Endodermal cell (in vitro differentiated cells): ENCODE results near the gene SLC45A3. TPM values are rescaled to one million over a fixed set of nuclear protein-coding genes. Genes with fewer than 3 reads are reported as not detected.

Source experiments
- DNase-seq: peaks from one replicate; pipeline ENCODE4 v3.0.0-alpha.2; 2017
- H3K27ac ChIP-seq: 2 replicates; pipeline ENCODE4 v1.5.1; 2013; ENCODE audit warnings: mild to moderate bottlenecking, low read depth, low read length, moderate library complexity
- H3K27me3 ChIP-seq: 2 replicates; pipeline ENCODE4 v1.6.1; 2013; ENCODE audit warnings: mild to moderate bottlenecking, low read length, moderate library complexity; ENCODE audit not compliant: insufficient read depth, control insufficient read depth, poor library complexity, severe bottlenecking
- H3K36me3 ChIP-seq: 2 replicates; pipeline ENCODE4 v1.7.0; 2013; ENCODE audit warnings: mild to moderate bottlenecking, low read length, moderate library complexity; ENCODE audit not compliant: control insufficient read depth, insufficient read depth
- H3K4me1 ChIP-seq: one replicate; pipeline ENCODE4 v1.7.0; 2013; ENCODE audit warnings: low read length; ENCODE audit not compliant: control insufficient read depth, insufficient read depth
- H3K4me3 ChIP-seq: 2 replicates; pipeline ENCODE4 v1.5.1; 2013; ENCODE audit warnings: mild to moderate bottlenecking, low read length, moderate library complexity
- H3K9ac ChIP-seq: 2 replicates; pipeline ENCODE4 v1.6.1; 2013; ENCODE audit warnings: mild to moderate bottlenecking, low read length, moderate library complexity; ENCODE audit not compliant: poor library complexity, severe bottlenecking; ENCODE audit errors: extremely low read depth
- H3K9me3 ChIP-seq: 2 replicates; pipeline ENCODE4 v1.6.1; 2013; ENCODE audit warnings: mild to moderate bottlenecking, low read length, moderate library complexity; ENCODE audit not compliant: control insufficient read depth
- H3K27ac Mint-ChIP-seq: 2 replicates; pipeline ENCODE4 v1.8.0; 2020; ENCODE audit warnings: mixed read lengths
- H3K27me3 Mint-ChIP-seq: 2 replicates; pipeline ENCODE4 v1.8.0; 2021; ENCODE audit warnings: mild to moderate bottlenecking, mixed read lengths; ENCODE audit not compliant: insufficient read depth
- H3K36me3 Mint-ChIP-seq: 2 replicates; pipeline ENCODE4 v1.8.0; 2020; ENCODE audit warnings: low read depth, mixed read lengths
- H3K4me1 Mint-ChIP-seq: 2 replicates; pipeline ENCODE4 v1.8.0; 2020; ENCODE audit warnings: mixed read lengths
- H3K4me3 Mint-ChIP-seq: 2 replicates; pipeline ENCODE4 v1.8.0; 2020; ENCODE audit warnings: mild to moderate bottlenecking, moderate library complexity, mixed read lengths
- H3K9me3 Mint-ChIP-seq: 2 replicates; pipeline ENCODE4 v1.8.0; 2020; ENCODE audit warnings: mild to moderate bottlenecking, mixed read lengths
- CTCF ChIP-seq: fragments of 200-600 bp; sonication (generic); conservative IDR thresholded peaks from 2 replicates; pipeline ENCODE4 v1.5.0; 2021; ENCODE audit warnings: antibody characterized with exemption, mild to moderate bottlenecking
- WGBS, 2 experiments: methylation state at CpG; one replicate each; pipeline versions ENCODE4 v1.1.5 to v1.1.7; 2013; ENCODE audit warnings: missing lambda C conversion rate in 2 of 2, mixed read lengths in 1 of 2; ENCODE audit not compliant: insufficient coverage in 1 of 2, insufficient read length in 1 of 2; 5-methylcytosine and 5-hydroxymethylcytosine counted together
- total RNA-seq, 2 donors: library from RNA; stranded (reverse); fragmentation: NEBNext Ultra II Directional in 1 of 2; extraction: Animal tissue kit (Norgen Biotek cat#: 25700) in 1 of 2; gene quantifications; 2 replicates in 1 of 2; 3 replicates in 1 of 2; pipeline ENCODE4 v1.2.1, GENCODE V29; 2021

The SLC45A3 gene
- total RNA-seq, 2 donors from 2014 or later = 7.9 to 10.2 TPM

GRCh38 chr1:205698921-205699320 lies 18.6 kb upstream of the SLC45A3 start:
- DNase-seq = peak; percentile 22
- peaks cover 32% of the 10 kb centered on the region for H3K36me3 ChIP-seq
- no peak overlapping the region for H3K9ac ChIP-seq
- no peak overlapping the region for H3K27ac ChIP-seq
- Mint-ChIP-seq H3K4me3 (no peak overlapping the region), H3K36me3 (peaks cover 5% of the 10 kb centered on the region), H3K4me1 (peaks cover 38% of the 10 kb centered on the region), H3K27me3 (no peaks in the 10 kb centered on the region), H3K27ac (no peak overlapping the region), H3K9me3 (no peaks in the 10 kb centered on the region)
- H3K4me1 ChIP-seq = peaks cover 13% of the 10 kb centered on the region
- WGBS, 2 experiments = 94 to 100% methylated on average over 2 to 4 of the region's 4 CpGs
- no peak overlapping the region for H3K4me3 ChIP-seq
- no peaks in the 10 kb centered on the region for H3K9me3 ChIP-seq
- no peak for TF ChIP-seq CTCF
- H3K27me3 ChIP-seq = no peaks in the 10 kb centered on the region

GRCh38 chr1:205693421-205693991 lies 13.2 kb upstream of the SLC45A3 start:
- H3K4me3 Mint-ChIP-seq = no peak overlapping the region
- no peak for TF ChIP-seq CTCF

GRCh38 chr1:205692423-205692822 lies 12.1 kb upstream of the SLC45A3 start:
- Histone ChIP-seq H3K36me3 (no peaks in the 10 kb centered on the region), H3K9me3 (no peaks in the 10 kb centered on the region), H3K27me3 (no peaks in the 10 kb centered on the region), H3K4me1 (peaks cover 11% of the 10 kb centered on the region), H3K4me3 (no peak overlapping the region), H3K27ac (no peak overlapping the region), H3K9ac (no peak overlapping the region)
- DNase-seq = no peak
- no peak overlapping the region for H3K4me3 Mint-ChIP-seq
- no peak overlapping the region for H3K27ac Mint-ChIP-seq
- H3K27me3 Mint-ChIP-seq = no peaks in the 10 kb centered on the region
- WGBS, 2 experiments = 77 to 91% methylated on average over 4 to 6 of the region's 6 CpGs
- peaks cover 35% of the 10 kb centered on the region for H3K4me1 Mint-ChIP-seq
- no peaks in the 10 kb centered on the region for H3K36me3 Mint-ChIP-seq
- TF ChIP-seq CTCF = no peak
- no peaks in the 10 kb centered on the region for H3K9me3 Mint-ChIP-seq

More at GRCh38 chr1:205693421-205693991, 13.2 kb upstream of the SLC45A3 start:
- Histone ChIP-seq H3K4me1 (peaks cover 2% of the 10 kb centered on the region), H3K27me3 (no peaks in the 10 kb centered on the region), H3K27ac (peak overlapping the region; percentile 49), H3K9ac (no peak overlapping the region), H3K36me3 (no peaks in the 10 kb centered on the region), H3K4me3 (no peak overlapping the region), H3K9me3 (no peaks in the 10 kb centered on the region)
- Mint-ChIP-seq H3K9me3 (no peaks in the 10 kb centered on the region), H3K27me3 (no peaks in the 10 kb centered on the region), H3K36me3 (no peaks in the 10 kb centered on the region), H3K27ac (peak overlapping the region; percentile 73), H3K4me1 (peaks cover 25% of the 10 kb centered on the region)
- peak; percentile 64 for DNase-seq
- WGBS, 2 experiments = 20 to 50% methylated on average over 6 to 12 of the region's 12 CpGs
